Keratinocyte (primary cell): ENCODE results near the gene USH2A. TPM values are rescaled to one million over a fixed set of nuclear protein-coding genes. Genes with fewer than 3 reads are reported as not detected.

Experiments
- DNase-seq: peaks from one replicate; pipeline ENCODE4 v3.0.0-alpha.2; 2011; ENCODE audit warnings: low read depth, missing footprints, low spot score
- FAIRE-seq: peaks from 2 replicates; lab custom pipeline; 2011; peaks lifted over from hg19 to GRCh38; lab: Jason Lieb, UNC
- H2AFZ ChIP-seq: 2 replicates; pipeline ENCODE4 v1.6.0; 2012; ENCODE audit warnings: low read length, control low read depth, inconsistent platforms; ENCODE audit not compliant: control insufficient read depth
- H3K27ac ChIP-seq: 2 replicates; pipeline ENCODE4 v1.5.1; 2011; ENCODE audit warnings: low read length; ENCODE audit not compliant: control insufficient read depth, insufficient read depth
- H3K27me3 ChIP-seq: 3 replicates; pipeline ENCODE4 v1.6.0; 2011; ENCODE audit warnings: low read length; ENCODE audit not compliant: control insufficient read depth, insufficient read depth; ENCODE audit errors: extremely low read depth
- H3K36me3 ChIP-seq, 2 experiments: 2 replicates in 1 of 2; 3 replicates in 1 of 2; pipeline ENCODE4 v1.5.1; 2011; ENCODE audit warnings: low read length in 2 of 2, mild to moderate bottlenecking in 1 of 2; ENCODE audit not compliant: control insufficient read depth in 2 of 2, insufficient read depth in 2 of 2; ENCODE audit errors: extremely low read depth in 1 of 2
- H3K4me1 ChIP-seq: 3 replicates; pipeline ENCODE4 v1.5.1; 2011; ENCODE audit warnings: low read length; ENCODE audit not compliant: control insufficient read depth, insufficient read depth; ENCODE audit errors: extremely low read depth
- H3K4me2 ChIP-seq: 3 replicates; pipeline ENCODE4 v1.6.0; 2011; ENCODE audit warnings: low read depth, low read length; ENCODE audit not compliant: control insufficient read depth, insufficient read depth; ENCODE audit errors: extremely low read depth
- H3K4me3 ChIP-seq, 3 experiments: fragments of 200-600 bp in 1 of 3; sonication (generic) in 1 of 3; 2 replicates in 2 of 3; 3 replicates in 1 of 3; pipeline ENCODE4 v1.5.1; 2011 to 2016; ENCODE audit warnings: low read length in 3 of 3, mild to moderate bottlenecking in 3 of 3, control low read depth in 2 of 3, inconsistent platforms in 1 of 3, low read depth in 1 of 3, mixed read lengths in 1 of 3, mixed run types in 1 of 3, moderate library complexity in 1 of 3; ENCODE audit not compliant: control insufficient read depth in 2 of 3, insufficient read depth in 2 of 3; ENCODE audit errors: extremely low read depth in 1 of 3
- H3K79me2 ChIP-seq: 2 replicates; pipeline ENCODE4 v1.6.0; 2012; ENCODE audit warnings: low read length; ENCODE audit not compliant: control insufficient read depth, insufficient read depth
- H3K9ac ChIP-seq: 3 replicates; pipeline ENCODE4 v1.6.0; 2011; ENCODE audit warnings: low read length; ENCODE audit not compliant: control insufficient read depth, insufficient read depth; ENCODE audit errors: extremely low read depth
- H3K9me1 ChIP-seq: 3 replicates; pipeline ENCODE4 v1.6.0; 2011; ENCODE audit warnings: low read length; ENCODE audit not compliant: control insufficient read depth, insufficient read depth; ENCODE audit errors: extremely low read depth
- H3K9me3 ChIP-seq: 2 replicates; pipeline ENCODE4 v1.5.1; 2012; ENCODE audit warnings: low read depth, low read length; ENCODE audit not compliant: control insufficient read depth
- H4K20me1 ChIP-seq: 3 replicates; pipeline ENCODE4 v1.6.0; 2011; ENCODE audit warnings: low read length; ENCODE audit not compliant: control insufficient read depth, insufficient read depth; ENCODE audit errors: extremely low read depth
- CTCF ChIP-seq, 3 experiments: IDR thresholded peaks in 1 of 3; conservative IDR thresholded peaks in 1 of 3; optimal IDR thresholded peaks in 1 of 3; 2 replicates in 2 of 3; 3 replicates in 1 of 3; pipeline versions ENCODE3 to v1.5.1; 2011; ENCODE audit warnings: low read length in 3 of 3, mild to moderate bottlenecking in 3 of 3, moderate library complexity in 2 of 3, control low read depth in 1 of 3, inconsistent platforms in 1 of 3; ENCODE audit not compliant: insufficient read depth in 2 of 3; ENCODE audit errors: extremely low read depth in 1 of 3
- EZH2 ChIP-seq: IDR thresholded peaks from one replicate; pipeline ENCODE4 v1.6.1; 2012; ENCODE audit warnings: inconsistent platforms, mild to moderate bottlenecking, low read length, moderate library complexity
- dilution Hi-C: fragments of 300-500 bp; cut with MboI; formaldehyde crosslinking; loops from one replicate; pipeline ENCODE4 v1.7.0; 2020; ENCODE audit warnings: low sequenced_read_pairs; ENCODE audit not compliant: extremely low pct_ligation_motif_present
- polyA plus RNA-seq, 5 experiments: library from polyadenylated mRNA; depleted of rRNA in 3 of 5; stranded (reverse) in 3 of 5; stranded (forward) in 1 of 5; unstranded in 1 of 5; fragments of >200 nt; gene quantifications; 1 replicate in 1 of 5; 2 replicates in 3 of 5; 3 replicates in 1 of 5; pipeline versions ENCODE4 v1.2.1 to v1.2.3, GENCODE V29; 2011 to 2012; ENCODE audit warnings: missing spikeins in 2 of 5, low read depth in 1 of 5, low replicate concordance in 1 of 5

USH2A gene
- polyA plus RNA-seq, 1 donor (not counting 4 experiments of a cell fraction or from before 2014, with no cell fraction given) = not detected

- Histone ChIP-seq H2AFZ (no peak overlapping the region), H3K36me3 (no peaks in the 10 kb centered on the region), H3K4me3 (no peak overlapping the region), H3K4me2 (no peak overlapping the region), H3K79me2 (no peaks in the 10 kb centered on the region), H3K4me1 (no peaks in the 10 kb centered on the region), H4K20me1 (no peaks in the 10 kb centered on the region), H3K27ac (no peak overlapping the region), H3K27me3 (peaks cover 2% of the 10 kb centered on the region), H3K9ac (no peak overlapping the region), H3K9me1 (no peaks in the 10 kb centered on the region), H3K9me3 (no peaks in the 10 kb centered on the region)
- TF ChIP-seq EZH2 (no peak), CTCF (optimal IDR thresholded peaks at IDR 0.05 in 1 of 3, IDR thresholded peaks at IDR 0.05 in 1 of 3, conservative IDR thresholded peaks at IDR 0.05 in 1 of 3; ENCODE audit: extremely low read depth in 1 of 3, insufficient read depth in 2 of 3, low read length in 3 of 3) (no peak)
- no peak for FAIRE-seq
- DNase-seq = no peak
- dilution Hi-C loops = no loop called here
These were observed 241.7 kb downstream of the USH2A start for GRCh38 chr1:216181590-216181989.

- no peaks in the 10 kb centered on the region for H3K27me3 ChIP-seq
- H3K9ac ChIP-seq = no peak overlapping the region
- no peak for DNase-seq
- H3K9me3 ChIP-seq = no peaks in the 10 kb centered on the region
- dilution Hi-C loops = no loop called here
- no peak overlapping the region for H3K27ac ChIP-seq
- no peak overlapping the region for H2AFZ ChIP-seq
- H3K4me3 ChIP-seq = no peak overlapping the region
- H3K4me2 ChIP-seq = no peak overlapping the region
- no peaks in the 10 kb centered on the region for H3K4me1 ChIP-seq
- no peaks in the 10 kb centered on the region for H3K36me3 ChIP-seq
- no peak for FAIRE-seq
- H3K79me2 ChIP-seq = no peaks in the 10 kb centered on the region
- no peaks in the 10 kb centered on the region for H4K20me1 ChIP-seq
- TF ChIP-seq CTCF (optimal IDR thresholded peaks at IDR 0.05 in 1 of 3, IDR thresholded peaks at IDR 0.05 in 1 of 3, conservative IDR thresholded peaks at IDR 0.05 in 1 of 3; ENCODE audit: extremely low read depth in 1 of 3, insufficient read depth in 2 of 3, low read length in 3 of 3) = no peak
- no peak for TF ChIP-seq EZH2
- H3K9me1 ChIP-seq = no peaks in the 10 kb centered on the region
These were observed 245.0 kb downstream of the USH2A start for GRCh38 chr1:216178281-216178680.
